LNCaP clone FGC (cell line): ENCODE data around the gene CDCA7.

Experiments used
- DNase-seq: peaks from one replicate; pipeline ENCODE4 v3.0.0-alpha.2; 2011; ENCODE audit warnings: low read depth
- H3K4me3 ChIP-seq: 2 replicates; pipeline ENCODE4 v1.5.1; 2011; ENCODE audit warnings: mild to moderate bottlenecking, low read depth, low read length, control low read depth
- CTCF ChIP-seq: IDR thresholded peaks from 2 replicates; pipeline ENCODE4 v1.5.1; 2012; ENCODE audit warnings: mild to moderate bottlenecking; ENCODE audit not compliant: control insufficient read depth, insufficient read depth; ENCODE audit errors: extremely low read depth

CDCA7 gene

GRCh38 chr2:173386021-173386737, 31.5 kb downstream of the CDCA7 start:
- DNase-seq: no peak
- H3K4me3 ChIP-seq: no peak overlapping the region
- TF ChIP-seq CTCF: no peak

- no peak overlapping the region for H3K4me3 ChIP-seq
- TF ChIP-seq CTCF: no peak
- DNase-seq: no peak
Observed at GRCh38 chr2:173386738-173387065, 32.0 kb downstream of the CDCA7 start.

- DNase-seq: no peak
- TF ChIP-seq CTCF: no peak
- H3K4me3 ChIP-seq: no peak overlapping the region
Observed at GRCh38 chr2:173387079-173387478, 32.4 kb downstream of the CDCA7 start.

- DNase-seq: no peak
- no peak for TF ChIP-seq CTCF
- no peak overlapping the region for H3K4me3 ChIP-seq
Observed at GRCh38 chr2:173387660-173388059, 33.0 kb downstream of the CDCA7 start.

- no peak for DNase-seq
- H3K4me3 ChIP-seq: no peak overlapping the region
- TF ChIP-seq CTCF: no peak
Observed at GRCh38 chr2:173388795-173389194, 34.1 kb downstream of the CDCA7 start.

GRCh38 chr2:173390036-173390435, 35.4 kb downstream of the CDCA7 start:
- H3K4me3 ChIP-seq: no peak overlapping the region
- TF ChIP-seq CTCF: no peak
- no peak for DNase-seq

- no peak for DNase-seq
- TF ChIP-seq CTCF: no peak
Observed at GRCh38 chr2:173392731-173393130, 38.1 kb downstream of the CDCA7 start.

More at GRCh38 chr2:173392731-173393130, 38.1 kb downstream of the CDCA7 start:
- H3K4me3 ChIP-seq: no peak overlapping the region
